Motor neuron (in vitro differentiated cells): ENCODE results near the gene PPFIA1. TPM values are rescaled to one million over a fixed set of nuclear protein-coding genes. Genes with fewer than 3 reads are reported as not detected.
A peak's percentile ranks its signal among the peaks of the same experiment; 100 is the strongest.

ENCODE experiments used
- ATAC-seq, 8 experiments: fragments of 200-7000 bp; cut with Tn5 transposase; replicated peaks in 6 of 8; 2 replicates each; pipeline ENCODE4 v1.8.0; 2021; ENCODE audit warnings: mild to moderate bottlenecking in 8 of 8, moderate library complexity in 8 of 8
- H3K27ac ChIP-seq, 2 donors: fragments of 250-450 bp; sonication (Bioruptor Pico); 2 replicates each; pipeline ENCODE4 v1.9.0; 2021; ENCODE audit warnings: antibody characterized with exemption in 2 of 2, mild to moderate bottlenecking in 2 of 2, moderate library complexity in 1 of 2
- H3K4me1 ChIP-seq, 2 donors: fragments of 250-450 bp; sonication (Bioruptor Pico); replicated peaks in 1 of 2; 2 replicates each; pipeline ENCODE4 v1.6.1; 2021; ENCODE audit warnings: antibody characterized with exemption in 2 of 2, mild to moderate bottlenecking in 2 of 2, moderate library complexity in 1 of 2
- H3K4me3 ChIP-seq, 5 donors: fragments of 250-450 bp; sonication (Bioruptor Pico); 2 replicates each; pipeline ENCODE4 v1.9.0; 2021; ENCODE audit warnings: antibody characterized with exemption in 5 of 5, mild to moderate bottlenecking in 5 of 5, moderate library complexity in 4 of 5
- WGBS, 10 experiments: fragments of 450-650 bp; shearing (Covaris generic); methylation state at CpG; one replicate each; pipeline ENCODE4 v1.0.0; 2022; 5-methylcytosine and 5-hydroxymethylcytosine counted together
- in situ Hi-C, 9 experiments: fragments of 400-800 bp; cut with MboI; loops; one replicate each; pipeline ENCODE4 v1.15.0; 2021; ENCODE audit warnings: low sequenced_read_pairs in 9 of 9, low pct_unique_long_range_greater_than_20kb in 2 of 9; ENCODE audit not compliant: unreplicated experiment in 9 of 9
- total RNA-seq, 8 experiments: library from RNA; unstranded; fragments of 300-600 nt; gene quantifications; 2 replicates each; pipeline versions ENCODE4 v1.2.3 to v1.2.4, GENCODE V29; 2022

PPFIA1 gene
- total RNA-seq, 8 experiments from 2014 or later, result 21.6 to 135 (median 39.0) TPM

GRCh38 chr11:70422692-70423522 is 152.4 kb downstream of the PPFIA1 start:
- 0 to 100% (median 86%) methylated on average over 1 to 11 of the region's 35 CpGs; no CpG with 5 or more reads in 4 of the 10 experiments for WGBS, 10 experiments
- Histone ChIP-seq H3K4me1 (peaks cover 4 to 9% of the 10 kb centered on the region in 2 donors), H3K4me3 (no peak overlapping the region), H3K27ac (no peak overlapping the region)
- in situ Hi-C loops, result no loop called here
- ATAC-seq, result no peak

DNA sequence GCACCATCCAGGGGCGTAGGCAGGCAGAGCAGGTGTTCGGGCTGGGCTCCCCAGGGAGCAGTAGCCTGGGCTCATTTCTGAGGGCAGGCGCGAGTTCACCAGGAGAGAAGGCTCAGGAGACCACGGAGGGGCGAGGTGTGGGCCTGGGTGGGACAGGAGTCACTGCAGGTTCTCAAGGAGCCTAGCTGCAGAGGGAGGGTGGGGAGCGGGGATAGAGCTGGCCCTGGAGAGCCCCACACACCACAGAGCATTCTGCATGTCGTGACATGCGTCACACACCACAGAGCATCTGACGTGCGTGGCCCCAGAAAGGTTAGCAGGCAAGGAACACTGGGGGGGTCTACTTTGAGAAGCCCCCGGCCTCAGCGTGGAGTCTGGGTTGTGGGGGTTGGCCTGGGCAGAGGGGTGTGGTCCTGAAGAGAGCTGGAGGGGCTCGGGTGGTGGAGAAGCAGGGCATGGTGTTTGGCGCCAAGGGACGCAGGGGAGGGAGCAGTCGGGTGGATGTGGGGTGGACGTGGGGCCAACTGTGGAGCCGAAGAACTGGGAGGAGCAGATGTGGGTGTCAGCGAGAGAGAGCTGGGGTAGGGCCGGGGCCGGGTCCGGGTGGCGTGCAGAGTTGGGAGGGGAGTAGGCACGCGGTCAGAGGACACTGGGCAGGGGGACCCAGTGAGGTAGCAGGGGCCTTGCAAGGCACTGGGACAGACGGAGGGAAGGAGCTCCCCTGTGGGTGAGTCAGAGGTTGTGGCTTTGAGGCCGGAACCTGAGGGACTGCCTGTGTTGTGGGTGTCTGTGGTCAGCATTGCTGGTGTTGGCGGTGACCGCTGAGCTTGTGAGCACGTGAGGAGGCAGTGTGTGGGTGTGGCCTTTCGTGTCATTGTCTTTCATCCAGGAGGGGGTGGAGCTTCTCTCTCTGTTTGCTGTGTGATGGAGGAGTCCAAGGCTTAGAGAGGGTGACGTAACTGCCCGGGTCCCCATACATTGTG is 153.3 kb downstream of the PPFIA1 start:
- peak; percentile 37 to 93 (median 86) for ATAC-seq
- Histone ChIP-seq H3K27ac (peak overlapping the region in 1 of 2 donors; percentile 33), H3K4me1 (peaks cover 4 to 9% of the 10 kb centered on the region in 2 donors), H3K4me3 (no peak overlapping the region)
- WGBS, 10 experiments, result 72 to 100% (median 83%) methylated on average over 2 to 8 of the region's 34 CpGs; no CpG with 5 or more reads in 6 of the 10 experiments
- in situ Hi-C loops, result no loop called here

DNA sequence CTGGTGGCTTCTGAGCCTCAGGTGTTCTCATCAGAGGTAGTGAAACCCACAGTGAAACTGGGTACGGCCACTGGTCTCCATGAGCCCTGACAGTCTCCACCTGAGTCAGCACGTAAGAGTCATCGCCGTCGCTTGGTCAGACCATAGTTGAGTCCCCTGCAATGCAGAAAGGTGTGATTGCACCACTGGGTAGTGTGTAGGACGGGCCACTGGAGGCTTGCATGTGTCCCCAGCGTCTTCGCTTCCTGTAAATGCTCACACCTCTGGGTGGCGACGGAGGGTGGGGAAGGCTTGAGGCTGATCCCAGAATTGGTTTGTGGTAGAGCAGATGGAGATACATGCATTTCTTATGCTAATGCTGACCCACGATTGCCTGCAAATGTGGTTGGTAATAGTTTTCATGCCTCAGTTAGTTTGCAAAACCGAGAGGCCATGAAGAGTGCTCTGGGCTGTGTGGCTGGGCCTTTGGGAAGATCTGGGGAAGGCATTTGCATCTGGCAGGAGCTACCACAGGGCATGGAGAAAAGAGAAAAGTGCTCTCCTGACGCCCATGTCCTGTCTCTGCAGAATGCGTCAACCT is 154.4 kb downstream of the PPFIA1 start:
- in situ Hi-C loops, result no loop called here
- 0 to 90% (median 0%) methylated on average over 1 to 4 of the region's 14 CpGs; no CpG with 5 or more reads in 3 of the 10 experiments for WGBS, 10 experiments
- Histone ChIP-seq H3K4me3 (no peak overlapping the region), H3K27ac (peak overlapping the region in 1 of 2 donors; percentile 33), H3K4me1 (peaks cover 4 to 9% of the 10 kb centered on the region in 2 donors)
- peak; percentile 6 to 94 (median 32) for ATAC-seq

DNA sequence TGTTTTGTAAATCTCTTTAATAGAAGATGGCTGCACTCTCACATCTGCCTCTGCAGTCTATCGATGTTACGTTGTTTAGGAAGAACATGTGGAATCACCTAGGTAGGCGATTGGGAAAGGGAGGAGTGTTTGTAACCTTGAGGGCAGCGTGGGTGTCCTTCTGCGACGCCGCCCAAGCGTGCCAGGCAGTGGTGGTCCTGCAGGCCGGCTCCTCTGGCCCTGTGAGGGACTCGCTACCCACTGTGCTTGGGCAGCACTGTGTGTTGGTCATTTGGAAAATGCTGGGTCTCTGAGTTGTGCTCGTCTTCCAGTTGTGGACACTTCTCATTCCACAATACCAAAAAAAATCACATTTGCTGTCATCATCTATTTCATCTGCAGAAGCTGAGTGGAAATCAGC is 156.9 kb downstream of the PPFIA1 start:
- no peak for ATAC-seq
- Histone ChIP-seq H3K4me3 (no peak overlapping the region), H3K27ac (peak overlapping the region in 1 of 2 donors; percentile 30), H3K4me1 (peaks cover 4 to 9% of the 10 kb centered on the region in 2 donors)
- 45 to 100% (median 93%) methylated on average over 1 to 8 of the region's 11 CpGs; no CpG with 5 or more reads in 4 of the 10 experiments for WGBS, 10 experiments
- in situ Hi-C loops, result no loop called here

- H3K27ac ChIP-seq, result no peak overlapping the region
- ATAC-seq, result no peak
- H3K4me3 ChIP-seq, result no peak overlapping the region
- in situ Hi-C loops, result no loop called here
- H3K4me1 ChIP-seq, result peaks cover 8 to 17% of the 10 kb centered on the region in 2 donors
- WGBS, 10 experiments, result 80 to 100% (median 98%) methylated on average over 1 to 10 of the region's 18 CpGs; no CpG with 5 or more reads in 5 of the 10 experiments
These were observed 158.4 kb downstream of the PPFIA1 start for GRCh38 chr11:70428701-70429427.

DNA sequence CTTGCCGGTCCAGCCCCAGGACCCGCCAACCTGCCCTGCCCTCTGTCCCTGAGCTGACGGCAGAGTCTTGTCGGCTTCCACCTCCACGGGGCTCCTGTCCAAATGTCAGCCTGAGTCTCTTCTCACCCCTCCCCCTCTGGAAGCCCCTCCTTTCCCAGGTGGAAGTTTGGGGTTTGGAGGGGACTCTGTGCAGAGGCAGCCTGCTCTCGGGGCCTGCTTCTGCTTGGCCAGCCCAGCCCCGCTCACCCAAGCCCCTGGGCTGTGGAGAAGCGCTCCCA is 158.9 kb downstream of the PPFIA1 start:
- no peak for ATAC-seq
- in situ Hi-C loops, result no loop called here
- Histone ChIP-seq H3K4me3 (no peak overlapping the region), H3K27ac (no peak overlapping the region), H3K4me1 (peaks cover 11 to 21% of the 10 kb centered on the region in 2 donors)
- WGBS, 10 experiments, result 96 to 100% (median 100%) methylated on average over 1 to 4 of the region's 8 CpGs; no CpG with 5 or more reads in 6 of the 10 experiments

DNA sequence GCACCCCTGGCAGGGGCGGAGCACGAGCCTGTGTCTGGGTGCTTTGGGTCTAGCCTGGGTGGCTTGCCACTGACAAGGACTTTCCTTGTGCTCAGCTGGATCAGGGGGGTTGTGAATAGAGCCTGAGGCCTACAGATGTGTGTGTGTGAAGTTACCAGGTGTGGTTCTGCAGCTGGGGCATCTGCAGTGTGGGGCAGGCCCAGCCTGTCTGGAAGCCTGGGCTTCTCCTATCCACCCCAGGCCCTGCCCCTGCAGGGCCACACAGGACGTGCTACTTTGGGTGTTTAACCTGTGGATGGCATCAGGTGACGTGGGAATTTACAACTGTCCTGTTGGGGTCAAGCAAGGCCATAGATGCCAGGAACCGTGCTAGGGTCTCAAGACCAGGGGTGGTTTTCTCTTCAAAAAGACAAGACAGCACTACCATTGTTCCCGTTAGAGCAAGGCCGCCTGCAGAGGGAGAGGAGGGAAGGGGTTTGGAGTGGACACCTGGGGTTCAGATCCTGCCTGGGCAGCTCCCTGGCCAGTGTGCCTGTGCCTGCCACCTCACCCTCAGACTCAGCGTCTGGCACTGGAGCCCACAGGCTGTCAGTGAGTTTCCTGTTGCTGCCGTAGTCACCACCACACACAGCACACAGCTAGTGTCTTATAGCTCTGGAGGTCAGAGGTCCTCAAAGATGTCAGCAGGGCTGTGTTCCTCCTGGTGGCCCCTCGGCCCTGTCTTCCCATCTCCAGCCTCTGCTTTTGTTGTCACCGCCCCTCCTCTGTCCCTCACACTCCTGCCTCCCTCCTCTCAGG is 159.4 kb downstream of the PPFIA1 start:
- Histone ChIP-seq H3K4me1 (peaks cover 14 to 23% of the 10 kb centered on the region in 2 donors), H3K4me3 (no peak overlapping the region), H3K27ac (no peak overlapping the region)
- ATAC-seq, result no peak
- in situ Hi-C loops, result no loop called here
- 60 to 100% (median 84%) methylated on average over 1 to 3 of the region's 11 CpGs; no CpG with 5 or more reads in 3 of the 10 experiments for WGBS, 10 experiments

- WGBS, 10 experiments, result 87 to 100% (median 94%) methylated on average over 2 to 14 of the region's 25 CpGs; no CpG with 5 or more reads in 3 of the 10 experiments
- no peak overlapping the region for H3K4me3 ChIP-seq
- in situ Hi-C loops, result no loop called here
- ATAC-seq, result no peak
- no peak overlapping the region for H3K27ac ChIP-seq
- H3K4me1 ChIP-seq, result peaks cover 16 to 28% of the 10 kb centered on the region in 2 donors
These were observed 160.4 kb downstream of the PPFIA1 start for GRCh38 chr11:70430671-70431574.

DNA sequence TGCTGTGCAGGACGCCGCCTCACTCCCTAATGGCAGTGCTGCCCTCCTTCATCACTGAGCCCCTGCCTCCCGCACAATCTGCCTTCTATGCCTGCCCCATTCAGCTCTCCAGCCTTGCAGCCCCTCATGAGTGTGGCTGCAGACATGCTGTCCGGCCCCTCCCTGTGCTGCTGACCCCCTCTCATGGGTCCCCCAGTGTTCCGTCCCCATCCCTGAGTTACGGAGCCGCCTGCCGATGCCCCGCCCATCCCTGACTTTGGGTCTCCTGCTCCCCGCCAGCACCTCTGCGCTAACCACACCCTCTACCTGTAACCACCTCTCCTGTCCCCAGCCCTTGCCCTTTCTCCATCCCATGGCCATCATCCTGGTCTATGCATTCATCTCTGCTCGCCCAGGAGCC is 161.1 kb downstream of the PPFIA1 start:
- peaks cover 16 to 28% of the 10 kb centered on the region in 2 donors for H3K4me1 ChIP-seq
- no peak overlapping the region for H3K27ac ChIP-seq
- WGBS, 10 experiments, result 80 to 85% methylated on average over 1 to 4 of the region's 12 CpGs; no CpG with 5 or more reads in 8 of the 10 experiments
- in situ Hi-C loops, result no loop called here
- no peak for ATAC-seq
- no peak overlapping the region for H3K4me3 ChIP-seq

DNA sequence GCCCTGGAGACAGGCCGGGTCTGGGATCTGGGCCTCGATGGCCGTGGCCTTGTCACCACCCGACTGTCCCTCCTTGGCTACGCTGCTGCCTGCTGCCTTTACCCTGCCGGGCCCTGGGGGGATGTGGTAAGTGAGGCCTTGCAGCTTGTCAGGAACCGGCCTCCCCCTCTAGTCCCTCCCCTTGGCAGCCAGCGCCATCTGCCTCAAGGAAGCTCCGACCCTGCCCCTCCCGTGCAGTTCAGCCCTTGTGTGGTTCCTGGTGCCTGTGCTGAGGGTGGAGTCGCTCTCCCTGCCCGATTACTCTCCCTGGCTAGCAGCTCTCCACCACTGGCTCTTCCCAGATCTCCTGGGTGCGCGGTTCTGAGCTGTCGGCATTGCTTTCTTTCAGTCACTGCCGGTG is 161.6 kb downstream of the PPFIA1 start:
- Histone ChIP-seq H3K4me1 (peaks cover 16 to 28% of the 10 kb centered on the region in 2 donors), H3K27ac (no peak overlapping the region), H3K4me3 (no peak overlapping the region)
- peak in 3 of 8 experiments; percentile 36 to 94 (median 74) for ATAC-seq
- in situ Hi-C loops, result no loop called here
- 80 to 100% (median 97%) methylated on average over 1 to 3 of the region's 16 CpGs; no CpG with 5 or more reads in 6 of the 10 experiments for WGBS, 10 experiments

DNA sequence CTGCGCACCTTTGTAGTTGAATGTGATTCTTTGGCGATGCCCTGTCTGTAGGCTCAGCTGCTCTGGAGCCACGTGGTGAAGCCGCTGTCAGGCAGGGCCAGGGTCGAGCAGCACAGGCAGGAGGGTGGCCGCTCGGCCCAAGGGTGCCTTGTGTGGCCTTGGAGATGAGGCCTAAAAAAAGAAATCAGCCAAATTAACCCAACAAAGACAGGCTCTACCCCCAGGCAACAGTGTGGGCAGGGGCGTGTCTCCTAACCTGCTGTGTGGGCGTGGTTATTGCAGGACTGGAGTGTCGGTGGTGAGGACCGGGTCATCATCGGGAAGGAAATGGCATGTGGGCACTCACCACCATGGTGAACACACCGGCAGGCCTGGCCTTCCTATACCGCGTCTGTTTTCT is 162.1 kb downstream of the PPFIA1 start:
- H3K4me3 ChIP-seq, result no peak overlapping the region
- peaks cover 16 to 24% of the 10 kb centered on the region in 2 donors for H3K4me1 ChIP-seq
- H3K27ac ChIP-seq, result peak overlapping the region in 1 of 2 donors; percentile 19
- ATAC-seq, result no peak
- WGBS, 10 experiments, result 70 to 100% (median 87%) methylated on average over 2 to 12 of the region's 15 CpGs; no CpG with 5 or more reads in 5 of the 10 experiments
- in situ Hi-C loops, result no loop called here
